BLaER1 (cell line): ENCODE measurements around the gene GNAL.

Source experiments
- H3K27ac ChIP-seq: shearing (Covaris generic); formaldehyde crosslinking; 2 replicates; pipeline ENCODE4 v1.8.1; 2022
- H3K27me3 ChIP-seq: shearing (Covaris generic); formaldehyde crosslinking; 2 replicates; pipeline ENCODE4 v1.8.1; 2022
- H3K36me3 ChIP-seq: shearing (Covaris generic); formaldehyde crosslinking; 2 replicates; pipeline ENCODE4 v1.8.1; 2022
- H3K4me1 ChIP-seq: shearing (Covaris generic); formaldehyde crosslinking; 2 replicates; pipeline ENCODE4 v1.8.1; 2022
- H3K4me2 ChIP-seq: shearing (Covaris generic); formaldehyde crosslinking; 2 replicates; pipeline ENCODE4 v1.8.1; 2022
- H3K4me3 ChIP-seq: shearing (Covaris generic); formaldehyde crosslinking; 2 replicates; pipeline ENCODE4 v1.8.1; 2022
- H3K9ac ChIP-seq: shearing (Covaris generic); formaldehyde crosslinking; 2 replicates; pipeline ENCODE4 v1.8.1; 2022
- H3K9me3 ChIP-seq: shearing (Covaris generic); formaldehyde crosslinking; 2 replicates; pipeline ENCODE4 v1.8.1; 2022
- H4K20me1 ChIP-seq: shearing (Covaris generic); formaldehyde crosslinking; 2 replicates; pipeline ENCODE4 v1.8.1; 2022
- Cebpa-rat ChIP-seq: shearing (Covaris generic); IDR thresholded peaks from 2 replicates; pipeline ENCODE4 v1.8.1; 2022

GNAL gene

DNA sequence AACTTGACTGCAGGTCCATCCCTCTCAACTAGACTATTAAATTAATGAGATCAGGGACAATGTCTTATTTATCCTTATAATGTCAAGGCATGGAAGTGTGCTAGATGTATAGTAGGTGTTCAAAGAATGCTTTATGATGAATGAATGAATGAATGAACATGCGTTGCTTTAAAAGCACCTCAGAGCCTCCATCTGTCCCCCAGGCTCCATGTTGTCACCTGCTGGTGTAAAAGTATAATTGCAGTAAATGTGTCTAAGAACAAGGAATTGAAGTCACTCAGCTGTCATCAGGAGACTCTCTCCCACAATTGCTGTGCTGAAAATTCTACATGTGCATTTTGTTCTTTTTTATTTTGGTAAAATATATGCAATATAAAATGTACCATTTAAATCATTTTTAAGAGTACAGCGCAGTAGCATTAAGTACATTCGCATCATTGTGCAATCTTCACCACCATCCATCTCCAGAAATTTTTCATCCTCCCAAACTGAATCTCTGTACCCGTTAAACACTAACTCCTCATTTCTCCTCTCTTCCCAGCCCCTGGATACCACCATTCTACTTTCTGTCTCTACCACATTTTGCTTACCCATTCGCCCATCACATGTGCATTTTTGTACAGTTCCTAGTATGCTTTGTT lies 52.6 kb downstream of the GNAL start:
- Histone ChIP-seq H3K36me3 (no peaks in the 10 kb centered on the region), H3K4me2 (no peak overlapping the region), H3K9ac (no peak overlapping the region), H3K27me3 (no peaks in the 10 kb centered on the region), H3K9me3 (no peaks in the 10 kb centered on the region), H3K27ac (no peak overlapping the region), H3K4me1 (peaks cover 7% of the 10 kb centered on the region), H4K20me1 (no peaks in the 10 kb centered on the region), H3K4me3 (no peak overlapping the region)
- no peak for TF ChIP-seq Cebpa-rat

DNA sequence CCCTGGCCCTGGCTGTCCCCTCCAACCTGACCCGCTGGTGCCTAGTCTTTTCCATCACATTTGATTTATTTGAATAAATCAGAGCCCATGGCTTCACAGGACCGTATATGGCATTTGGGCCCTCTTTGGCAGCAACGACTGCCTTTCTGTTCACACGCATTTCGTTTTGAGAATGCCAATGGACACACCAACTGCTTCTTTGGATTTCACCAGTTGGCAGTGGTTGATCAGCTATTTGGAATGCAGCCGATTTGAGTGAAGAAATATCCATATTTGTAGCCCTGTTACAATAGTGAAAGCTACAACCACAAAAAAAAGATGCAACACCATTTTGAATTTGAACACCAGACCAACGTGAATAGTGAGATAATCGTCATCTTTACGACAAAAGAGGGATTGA lies 56.5 kb downstream of the GNAL start:
- H3K4me3 ChIP-seq = no peak overlapping the region
- no peak overlapping the region for H3K4me2 ChIP-seq
- no peak overlapping the region for H3K9ac ChIP-seq
- H3K27ac ChIP-seq = no peak overlapping the region
- H3K4me1 ChIP-seq = peaks cover 19% of the 10 kb centered on the region
- H3K36me3 ChIP-seq = no peaks in the 10 kb centered on the region
- no peaks in the 10 kb centered on the region for H4K20me1 ChIP-seq
- no peaks in the 10 kb centered on the region; the same call in 1 of the 2 replicates for H3K9me3 ChIP-seq
- TF ChIP-seq Cebpa-rat = no peak
- no peaks in the 10 kb centered on the region for H3K27me3 ChIP-seq

DNA sequence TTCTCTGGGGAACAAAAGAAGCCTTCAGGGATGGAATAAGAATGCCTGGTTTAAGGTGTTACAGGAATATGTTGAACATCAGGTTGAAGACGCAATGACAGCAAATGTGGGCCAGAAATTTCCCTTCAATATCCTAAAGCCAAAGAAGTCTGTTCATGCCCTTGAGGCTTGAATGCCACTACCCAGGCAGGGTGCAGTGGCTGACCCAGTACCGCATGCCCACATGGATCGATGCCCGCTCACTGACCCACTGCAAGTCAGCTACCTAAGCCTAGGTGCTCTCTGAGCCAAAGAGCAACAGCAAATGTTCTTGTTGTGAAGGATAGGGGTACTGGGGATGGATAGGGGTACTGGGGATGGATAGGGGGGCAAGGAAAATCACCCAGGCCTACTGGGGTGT lies 58.2 kb downstream of the GNAL start:
- no peak overlapping the region for H3K27ac ChIP-seq
- H3K4me2 ChIP-seq = peak overlapping the region; percentile 62
- TF ChIP-seq Cebpa-rat = no peak
- H3K4me3 ChIP-seq = no peak overlapping the region
- H3K27me3 ChIP-seq = no peaks in the 10 kb centered on the region
- H3K36me3 ChIP-seq = no peaks in the 10 kb centered on the region
- H4K20me1 ChIP-seq = no peaks in the 10 kb centered on the region
- no peak overlapping the region for H3K9ac ChIP-seq
- H3K4me1 ChIP-seq = peaks cover 19% of the 10 kb centered on the region
- H3K9me3 ChIP-seq = peaks cover 15% of the 10 kb centered on the region

DNA sequence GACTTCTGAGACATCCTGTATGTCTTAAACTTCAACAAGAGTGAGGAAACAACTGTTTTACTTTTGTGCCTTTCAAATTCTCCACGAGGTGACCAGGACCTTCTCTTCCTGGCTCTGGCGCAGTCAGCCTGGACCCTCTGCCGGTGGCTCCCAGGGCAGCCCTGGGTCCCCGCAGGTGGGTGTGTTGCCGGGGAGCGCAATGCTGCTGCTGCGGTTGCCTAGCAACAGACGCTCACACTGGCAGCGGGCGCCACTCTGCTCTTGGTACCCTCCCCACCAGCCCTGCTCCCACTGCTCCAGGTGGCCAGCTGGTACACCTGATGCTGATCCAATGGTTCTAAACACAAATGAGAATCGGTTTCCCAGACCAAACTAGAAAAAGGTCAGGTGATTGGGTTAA lies 58.7 kb downstream of the GNAL start:
- Histone ChIP-seq H3K4me2 (no peak overlapping the region), H3K9me3 (peaks cover 20% of the 10 kb centered on the region), H3K27me3 (no peaks in the 10 kb centered on the region), H3K4me3 (no peak overlapping the region), H4K20me1 (no peaks in the 10 kb centered on the region), H3K36me3 (no peaks in the 10 kb centered on the region), H3K27ac (no peak overlapping the region), H3K9ac (no peak overlapping the region), H3K4me1 (peaks cover 19% of the 10 kb centered on the region)
- no peak for TF ChIP-seq Cebpa-rat

DNA sequence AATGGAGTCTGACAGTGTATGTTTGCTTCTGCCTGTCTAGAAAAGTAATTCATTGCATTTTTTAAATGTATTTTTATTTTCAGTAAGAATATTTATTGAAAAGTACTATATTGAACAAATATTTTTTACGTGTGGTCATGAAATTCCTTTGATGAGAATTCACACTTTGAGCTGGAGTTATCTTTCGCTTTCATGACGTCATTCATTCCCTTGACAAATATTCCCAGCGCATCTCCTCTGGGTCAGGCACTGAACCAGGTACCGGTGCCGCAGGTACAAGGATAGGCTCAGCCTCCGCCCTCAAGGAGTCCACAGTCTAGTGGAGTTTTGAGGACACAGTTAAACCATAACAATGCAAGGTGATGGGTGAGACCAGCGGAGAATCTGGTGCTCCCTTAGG lies 60.2 kb downstream of the GNAL start:
- Histone ChIP-seq H3K4me1 (peaks cover 19% of the 10 kb centered on the region), H3K4me3 (no peak overlapping the region), H3K36me3 (no peaks in the 10 kb centered on the region), H3K27ac (no peak overlapping the region), H3K27me3 (no peaks in the 10 kb centered on the region), H3K4me2 (no peak overlapping the region), H3K9ac (no peak overlapping the region), H4K20me1 (no peaks in the 10 kb centered on the region), H3K9me3 (peaks cover 20% of the 10 kb centered on the region)
- no peak for TF ChIP-seq Cebpa-rat

DNA sequence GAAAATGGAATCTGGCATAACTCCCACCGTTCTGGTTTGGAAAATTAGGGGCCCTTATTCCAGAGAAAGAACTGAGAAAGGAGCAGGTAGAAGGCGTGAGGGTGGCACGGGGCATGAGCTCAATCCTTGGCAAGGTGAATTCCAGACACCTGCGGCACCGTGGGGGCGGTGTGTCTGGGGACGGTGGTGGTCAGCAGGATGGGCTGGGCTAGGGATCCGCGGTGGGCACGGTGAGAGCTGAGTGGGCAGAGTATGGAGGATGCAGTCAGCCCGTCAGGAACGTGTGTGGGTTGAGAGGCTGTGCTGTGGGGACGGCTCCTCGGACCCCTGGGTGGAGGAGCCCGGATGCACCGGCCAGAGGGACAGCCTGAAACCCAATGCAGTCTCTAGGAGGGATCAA lies 61.1 kb downstream of the GNAL start:
- Histone ChIP-seq H3K9ac (no peak overlapping the region), H3K4me1 (peaks cover 15% of the 10 kb centered on the region), H3K36me3 (no peaks in the 10 kb centered on the region), H3K4me3 (no peak overlapping the region), H4K20me1 (no peaks in the 10 kb centered on the region), H3K27me3 (no peaks in the 10 kb centered on the region), H3K4me2 (no peak overlapping the region), H3K27ac (no peak overlapping the region), H3K9me3 (peaks cover 20% of the 10 kb centered on the region)
- TF ChIP-seq Cebpa-rat = no peak

DNA sequence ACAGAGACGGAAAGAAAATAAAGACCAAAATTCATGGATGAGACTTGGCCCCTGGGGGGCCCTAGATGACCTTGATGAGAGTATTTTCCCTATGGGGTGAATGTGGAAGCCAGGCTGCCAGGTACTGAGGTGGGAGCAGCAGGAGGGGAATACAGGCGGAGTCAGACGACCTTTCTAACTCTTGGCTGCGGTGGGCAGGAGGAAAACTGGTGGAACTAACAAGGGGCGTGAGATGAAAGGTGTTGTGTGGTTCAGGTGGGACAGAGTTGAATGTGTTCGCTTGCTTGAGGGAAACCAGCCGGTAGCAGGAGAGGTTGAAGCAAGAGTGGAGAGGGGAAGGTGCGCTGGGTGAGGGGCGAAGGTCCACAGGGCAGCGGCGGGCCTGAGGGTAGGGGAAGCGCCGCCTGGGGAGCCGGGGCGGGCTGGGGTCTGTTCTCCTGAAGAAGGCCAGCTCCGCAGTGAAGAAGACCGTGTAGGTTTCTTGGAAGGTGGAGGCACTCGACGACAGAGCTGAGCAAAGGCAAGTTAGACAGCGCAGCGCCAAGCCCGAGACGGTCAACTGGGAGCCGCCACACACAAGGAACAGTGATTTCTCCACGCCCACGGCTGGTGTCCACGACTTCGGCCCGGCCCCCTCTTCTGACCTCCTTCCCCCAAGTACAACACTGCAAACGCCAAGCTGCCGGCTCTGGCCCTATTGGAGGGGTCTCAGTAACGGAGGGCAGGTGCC lies 61.7 kb downstream of the GNAL start:
- Histone ChIP-seq H3K4me1 (peaks cover 15% of the 10 kb centered on the region), H3K36me3 (no peaks in the 10 kb centered on the region), H3K27me3 (no peaks in the 10 kb centered on the region), H3K9ac (no peak overlapping the region), H3K4me3 (no peak overlapping the region), H3K27ac (no peak overlapping the region), H3K4me2 (no peak overlapping the region), H3K9me3 (peaks cover 20% of the 10 kb centered on the region), H4K20me1 (no peaks in the 10 kb centered on the region)
- TF ChIP-seq Cebpa-rat = no peak

DNA sequence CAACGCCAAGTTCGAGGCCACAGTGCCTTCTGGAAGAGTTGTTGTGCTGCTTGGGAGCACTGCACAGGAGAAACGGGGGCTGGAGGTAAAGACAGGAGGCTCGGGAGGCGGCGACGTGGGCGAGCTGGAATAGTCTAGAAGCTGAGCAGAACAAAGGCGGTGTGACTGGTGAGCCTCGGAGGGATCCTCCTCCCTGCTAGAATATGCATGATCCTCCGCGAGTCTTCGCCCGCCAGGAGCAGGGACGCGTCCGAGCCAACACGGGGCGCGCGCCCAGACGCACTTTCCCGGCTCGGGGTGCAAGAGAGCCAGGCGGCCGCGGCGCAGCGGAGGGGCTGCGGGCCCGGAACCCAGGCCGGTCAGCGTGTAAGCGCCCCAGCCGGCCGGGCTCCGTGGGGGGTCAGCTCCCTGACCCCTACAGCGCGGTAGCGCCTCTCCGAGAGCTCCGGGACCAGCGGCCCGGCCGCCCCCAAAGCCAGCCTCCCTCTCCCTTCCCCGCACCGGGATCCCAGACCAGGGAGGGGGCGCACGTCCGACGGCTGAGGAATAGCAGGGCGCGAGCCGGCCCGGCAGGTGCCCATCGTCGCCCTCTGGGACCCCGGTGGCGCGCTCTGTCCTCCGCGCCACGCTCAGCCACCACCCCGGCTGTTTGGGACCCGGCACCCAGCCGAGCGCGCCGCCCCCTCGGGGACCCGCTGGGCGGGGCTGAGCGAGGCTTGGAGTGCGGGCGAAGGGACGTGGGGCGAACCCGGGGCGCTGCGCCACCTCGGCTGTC lies 62.5 kb downstream of the GNAL start:
- H3K9ac ChIP-seq = no peak overlapping the region
- peaks cover 20% of the 10 kb centered on the region for H3K9me3 ChIP-seq
- no peaks in the 10 kb centered on the region for H3K27me3 ChIP-seq
- H4K20me1 ChIP-seq = no peaks in the 10 kb centered on the region
- no peak overlapping the region for H3K27ac ChIP-seq
- no peak for TF ChIP-seq Cebpa-rat
- no peak overlapping the region for H3K4me3 ChIP-seq
- peaks cover 13% of the 10 kb centered on the region for H3K4me1 ChIP-seq
- H3K4me2 ChIP-seq = no peak overlapping the region
- no peaks in the 10 kb centered on the region for H3K36me3 ChIP-seq

DNA sequence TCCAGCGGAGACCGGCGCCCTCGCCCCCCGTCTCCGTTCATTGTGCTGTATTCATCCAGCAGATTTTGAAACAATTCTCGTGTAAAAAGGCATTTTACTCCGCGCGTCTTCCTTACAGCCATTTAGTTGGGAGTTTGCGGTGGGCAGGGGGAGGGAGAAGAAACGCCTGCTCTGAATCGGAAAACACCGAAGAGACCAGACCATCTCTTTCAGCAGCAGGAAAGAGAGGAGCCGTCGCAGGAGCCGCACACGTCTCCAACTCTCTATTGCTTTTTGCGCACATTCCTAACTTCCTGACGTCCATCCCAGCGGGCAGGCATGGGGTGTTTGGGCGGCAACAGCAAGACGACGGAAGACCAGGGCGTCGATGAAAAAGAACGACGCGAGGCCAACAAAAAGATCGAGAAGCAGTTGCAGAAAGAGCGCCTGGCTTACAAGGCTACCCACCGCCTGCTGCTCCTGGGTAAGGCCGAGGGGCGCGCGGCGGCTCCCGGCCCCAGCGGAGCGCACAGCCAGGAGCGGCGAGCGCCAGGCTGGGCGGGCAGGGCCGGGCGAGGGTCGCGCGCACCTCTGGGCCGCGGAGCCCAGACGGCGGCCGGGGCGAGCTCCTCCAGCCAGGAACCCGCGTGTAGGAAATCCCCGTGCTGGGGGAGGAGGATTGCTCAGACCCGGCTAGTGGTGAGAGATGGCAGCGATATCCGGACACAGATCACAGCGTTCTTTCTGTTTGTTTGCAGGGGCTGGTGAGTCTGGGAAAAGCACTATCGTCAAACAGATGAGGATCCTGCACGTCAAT lies 63.2 kb downstream of the GNAL start:
- H3K9ac ChIP-seq = no peak overlapping the region
- no peaks in the 10 kb centered on the region for H3K27me3 ChIP-seq
- peaks cover 20% of the 10 kb centered on the region for H3K9me3 ChIP-seq
- peaks cover 5% of the 10 kb centered on the region for H3K4me1 ChIP-seq
- H3K4me2 ChIP-seq = no peak overlapping the region
- H3K36me3 ChIP-seq = no peaks in the 10 kb centered on the region
- no peak overlapping the region for H3K27ac ChIP-seq
- H3K4me3 ChIP-seq = no peak overlapping the region
- H4K20me1 ChIP-seq = no peaks in the 10 kb centered on the region
- TF ChIP-seq Cebpa-rat = no peak
